HFF-Myc (cell line): ENCODE data around the gene TMEM238L.
A peak's percentile ranks its signal among the peaks of the same experiment; 100 is the strongest.

Experiments used
- DNase-seq: peaks from one replicate; pipeline ENCODE4 v3.0.0-alpha.2; 2011; ENCODE audit warnings: low read depth; ENCODE audit errors: extremely low read depth
- H3K4me3 ChIP-seq: replicated peaks from 2 replicates; pipeline ENCODE4 v1.5.1; 2011; ENCODE audit warnings: low read depth, mild to moderate bottlenecking, control low read depth, low read length
- TF ChIP-seq, protein P1 (sequence below): IDR thresholded peaks from 2 replicates; pipeline ENCODE4 v1.5.1; 2012; ENCODE audit warnings: mild to moderate bottlenecking, low read depth, low read length, control low read depth; ENCODE audit errors: missing control alignments

Gene TMEM238L

DNA sequence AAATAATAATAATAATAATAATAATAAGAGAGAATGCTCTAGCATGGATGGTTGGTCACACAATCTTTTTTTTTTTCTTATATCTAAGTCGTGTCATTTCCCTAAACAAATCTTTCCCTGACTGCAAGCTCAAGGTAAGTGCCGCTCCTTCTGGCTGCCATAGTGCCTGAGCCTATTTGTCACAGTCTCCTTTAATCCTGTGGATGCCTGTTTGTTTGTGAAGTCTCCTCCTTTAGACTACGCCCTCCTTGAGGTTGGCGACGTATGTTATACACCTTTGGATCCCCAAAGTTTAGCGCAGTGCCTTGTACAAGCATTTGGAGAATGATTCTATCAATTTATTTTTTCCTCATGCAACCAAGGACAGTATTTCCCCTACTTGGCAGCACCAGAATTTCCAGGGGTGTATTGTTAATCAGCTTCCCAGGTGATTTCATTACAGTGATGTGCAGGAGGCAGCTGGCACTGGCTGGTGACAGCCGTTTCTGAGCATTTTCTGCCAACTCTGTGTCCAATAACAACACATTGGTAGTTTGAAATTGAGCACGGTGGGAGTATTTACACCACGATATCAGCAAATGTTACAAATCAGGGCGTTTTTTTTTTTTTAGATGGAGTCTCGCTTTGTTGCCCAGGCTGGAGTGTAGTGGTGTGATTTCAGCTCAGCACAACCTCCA is 26.6 kb downstream of the TMEM238L start:
- no peak for DNase-seq
- no peak overlapping the region for H3K4me3 ChIP-seq
- TF ChIP-seq, protein P1, sequence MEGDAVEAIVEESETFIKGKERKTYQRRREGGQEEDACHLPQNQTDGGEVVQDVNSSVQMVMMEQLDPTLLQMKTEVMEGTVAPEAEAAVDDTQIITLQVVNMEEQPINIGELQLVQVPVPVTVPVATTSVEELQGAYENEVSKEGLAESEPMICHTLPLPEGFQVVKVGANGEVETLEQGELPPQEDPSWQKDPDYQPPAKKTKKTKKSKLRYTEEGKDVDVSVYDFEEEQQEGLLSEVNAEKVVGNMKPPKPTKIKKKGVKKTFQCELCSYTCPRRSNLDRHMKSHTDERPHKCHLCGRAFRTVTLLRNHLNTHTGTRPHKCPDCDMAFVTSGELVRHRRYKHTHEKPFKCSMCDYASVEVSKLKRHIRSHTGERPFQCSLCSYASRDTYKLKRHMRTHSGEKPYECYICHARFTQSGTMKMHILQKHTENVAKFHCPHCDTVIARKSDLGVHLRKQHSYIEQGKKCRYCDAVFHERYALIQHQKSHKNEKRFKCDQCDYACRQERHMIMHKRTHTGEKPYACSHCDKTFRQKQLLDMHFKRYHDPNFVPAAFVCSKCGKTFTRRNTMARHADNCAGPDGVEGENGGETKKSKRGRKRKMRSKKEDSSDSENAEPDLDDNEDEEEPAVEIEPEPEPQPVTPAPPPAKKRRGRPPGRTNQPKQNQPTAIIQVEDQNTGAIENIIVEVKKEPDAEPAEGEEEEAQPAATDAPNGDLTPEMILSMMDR: no peak

DNA sequence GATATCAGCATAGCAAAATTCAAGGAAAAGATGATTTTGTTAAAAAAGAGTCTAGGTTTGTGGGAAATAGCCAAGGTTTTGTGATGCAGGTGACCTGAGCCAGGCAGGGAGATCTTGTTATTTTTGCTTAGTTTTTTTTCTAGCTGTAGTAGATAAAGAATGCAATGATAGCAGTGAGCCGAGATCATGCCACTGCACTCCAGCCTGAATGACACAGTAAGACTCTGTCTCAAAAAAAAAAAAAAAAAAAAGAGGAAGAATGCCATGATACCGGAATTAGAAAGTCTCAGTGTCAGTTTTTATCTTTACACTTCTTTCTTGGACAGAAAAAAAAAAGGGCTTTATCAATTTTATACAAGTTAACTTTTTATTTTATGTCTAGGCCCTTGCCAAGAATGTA is 27.5 kb downstream of the TMEM238L start:
- no peak overlapping the region for H3K4me3 ChIP-seq
- DNase-seq: no peak
- TF ChIP-seq, protein P1: no peak

DNA sequence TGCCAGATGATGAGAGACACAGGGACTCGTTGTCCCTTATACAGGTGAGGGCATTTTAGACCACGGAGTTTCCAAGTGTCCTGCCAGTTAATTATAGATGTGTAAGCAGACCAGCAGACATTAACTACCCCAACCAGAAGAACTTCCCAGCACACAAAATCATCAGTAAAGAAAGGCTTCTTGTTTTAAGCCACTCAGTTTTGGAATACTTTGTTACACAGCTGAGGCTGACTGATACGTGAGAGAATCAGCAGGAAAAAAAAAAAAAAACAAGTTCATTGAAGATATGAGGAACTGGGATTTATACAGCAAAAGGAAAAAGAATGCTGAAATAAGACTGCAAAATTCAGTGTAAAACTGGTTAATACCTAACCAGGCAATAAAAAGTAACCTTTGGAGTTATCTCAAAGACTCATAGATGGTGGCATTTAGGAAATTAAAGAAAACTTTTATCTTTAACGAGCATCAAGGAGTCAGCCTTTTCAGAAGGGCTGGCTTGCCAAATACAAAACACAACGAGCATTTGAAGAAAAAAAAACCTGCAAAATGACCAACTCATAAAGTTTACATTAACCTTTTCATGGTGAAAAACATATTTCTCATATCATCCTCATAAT is 28.1 kb downstream of the TMEM238L start:
- DNase-seq: no peak
- no peak overlapping the region for H3K4me3 ChIP-seq
- TF ChIP-seq, protein P1: no peak

DNA sequence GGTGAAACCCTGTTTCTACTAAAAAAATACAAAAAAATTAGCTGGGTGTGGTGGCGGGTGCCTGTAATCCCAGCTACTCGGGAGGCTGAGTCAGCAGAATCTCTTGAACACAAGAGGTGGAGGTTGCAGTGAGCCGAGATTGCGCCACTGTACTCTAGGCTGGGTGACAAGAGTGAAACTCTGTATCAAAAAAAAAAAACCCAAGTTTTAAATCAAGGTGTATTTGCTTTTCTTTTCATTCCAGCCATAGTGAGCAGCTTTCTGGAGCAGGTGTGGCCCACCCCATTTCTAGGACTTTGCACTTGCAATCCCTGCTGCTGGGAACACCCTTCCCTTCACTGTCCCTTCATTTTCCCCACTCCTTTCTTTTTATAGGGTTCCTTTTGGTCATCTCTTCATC is 28.8 kb downstream of the TMEM238L start:
- no peak overlapping the region for H3K4me3 ChIP-seq
- TF ChIP-seq, protein P1: no peak
- DNase-seq: no peak

DNA sequence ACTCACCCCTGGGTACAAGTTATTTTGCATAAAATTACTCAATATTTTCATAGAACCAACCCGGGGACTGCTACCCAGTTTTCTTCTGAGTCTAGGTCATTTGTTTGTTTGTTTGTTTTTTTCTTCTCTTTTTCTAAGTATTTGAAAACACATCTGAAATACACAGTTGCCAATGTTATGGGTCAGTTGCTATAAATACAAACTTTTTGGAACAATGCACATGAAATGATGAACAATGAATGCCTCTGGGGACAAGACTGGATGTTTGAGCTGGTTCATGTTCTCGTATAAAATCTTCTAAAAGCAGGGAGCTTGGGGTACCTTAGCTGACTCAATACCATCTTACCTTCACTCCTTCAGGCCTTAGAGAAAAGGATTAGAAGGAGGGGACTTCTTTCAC is 30.5 kb downstream of the TMEM238L start:
- TF ChIP-seq, protein P1: no peak
- DNase-seq: no peak
- H3K4me3 ChIP-seq: no peak overlapping the region

DNA sequence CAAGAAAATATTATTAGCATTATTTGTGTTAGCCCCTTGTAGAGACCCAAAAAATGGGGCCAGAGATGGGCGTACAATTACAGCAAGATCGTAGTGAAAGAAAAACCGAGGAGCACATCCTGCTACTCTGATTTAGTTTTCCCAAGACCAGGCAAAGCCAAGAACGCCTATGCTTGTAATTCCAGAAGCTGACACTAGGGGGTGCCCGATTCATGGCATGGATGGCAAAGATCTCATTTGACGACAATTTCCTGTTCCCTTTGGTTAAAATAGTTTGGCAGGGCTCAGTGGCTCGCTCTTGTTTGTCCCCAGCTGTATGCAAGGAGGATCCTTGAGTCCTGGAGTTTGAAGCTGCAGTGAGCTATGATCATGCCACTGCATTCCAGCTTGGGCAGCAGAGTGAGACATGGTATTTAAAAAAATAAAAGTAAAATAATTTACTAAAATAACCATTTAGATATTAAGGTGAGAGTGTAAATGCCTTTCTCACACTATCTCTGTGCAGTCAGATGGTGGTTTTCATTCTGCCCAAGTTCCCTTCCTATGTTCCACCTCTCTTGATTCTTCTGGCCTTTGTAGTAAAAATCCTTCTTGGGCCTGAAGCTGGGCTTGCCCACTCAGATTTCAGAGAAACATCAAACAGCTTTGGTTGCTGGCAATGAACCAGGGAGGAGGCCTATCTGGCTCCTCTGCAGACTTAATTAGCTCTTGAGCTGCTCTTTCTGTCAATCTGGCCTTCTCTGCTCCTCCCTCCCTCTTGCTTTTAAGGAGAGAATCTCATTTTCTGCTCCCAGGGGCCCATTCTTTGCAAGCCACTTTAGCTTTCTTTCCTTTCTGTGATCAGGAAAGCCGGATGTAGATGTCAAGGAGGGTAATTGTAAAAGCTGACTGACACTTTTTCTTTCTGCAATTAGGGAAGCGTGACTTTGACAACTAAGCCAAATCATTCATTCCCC is 31.2 kb downstream of the TMEM238L start:
- peak; percentile 17 for DNase-seq
- TF ChIP-seq, protein P1: peak; percentile 88
- no peak overlapping the region for H3K4me3 ChIP-seq
